SK-N-MC (cell line): ENCODE results near the gene SPECC1.

ENCODE experiments used
- EZH2 ChIP-seq: fragments of 200-600 bp; sonication (generic); IDR thresholded peaks from one replicate; pipeline ENCODE4 v1.6.1; 2017; ENCODE audit warnings: antibody characterized with exemption
- FOXP2 ChIP-seq: optimal IDR thresholded peaks from 2 replicates; pipeline ENCODE3; 2011; ENCODE audit warnings: mild to moderate bottlenecking, moderate library complexity; ENCODE audit not compliant: insufficient read depth; ENCODE audit errors: extremely low read length, control extremely low read depth
- POLR2AphosphoS5 ChIP-seq: IDR thresholded peaks from 2 replicates; pipeline ENCODE4 v1.6.1; 2012; ENCODE audit warnings: mild to moderate bottlenecking, low read depth, low read length, borderline replicate concordance

DNA sequence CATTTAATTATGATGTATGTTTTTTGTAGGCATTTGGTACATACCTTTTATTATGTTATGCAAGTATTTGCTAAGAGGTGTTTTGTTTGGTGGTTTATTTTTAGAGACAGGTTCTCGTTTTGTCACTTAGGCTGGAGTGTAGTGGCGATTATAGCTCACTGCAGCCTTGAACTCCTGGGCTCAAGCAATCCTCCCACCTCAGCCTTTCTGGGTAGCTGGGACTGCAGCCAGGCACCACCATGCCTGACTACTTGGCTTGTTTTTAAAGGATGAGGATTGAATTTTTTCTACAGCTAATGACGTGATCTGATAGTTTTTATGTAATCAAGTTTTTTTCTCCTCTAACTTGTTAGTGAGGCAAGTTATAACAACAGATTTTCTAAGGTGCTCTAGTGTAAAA is 199.6 kb downstream of the SPECC1 start:
- TF ChIP-seq EZH2 = no peak
- no peak for TF ChIP-seq POLR2AphosphoS5
- TF ChIP-seq FOXP2 = no peak
